ENCODE data around the gene C4BPB.
A peak's percentile ranks its signal among the peaks of the same experiment; 100 is the strongest.

C4BPB gene

DNA sequence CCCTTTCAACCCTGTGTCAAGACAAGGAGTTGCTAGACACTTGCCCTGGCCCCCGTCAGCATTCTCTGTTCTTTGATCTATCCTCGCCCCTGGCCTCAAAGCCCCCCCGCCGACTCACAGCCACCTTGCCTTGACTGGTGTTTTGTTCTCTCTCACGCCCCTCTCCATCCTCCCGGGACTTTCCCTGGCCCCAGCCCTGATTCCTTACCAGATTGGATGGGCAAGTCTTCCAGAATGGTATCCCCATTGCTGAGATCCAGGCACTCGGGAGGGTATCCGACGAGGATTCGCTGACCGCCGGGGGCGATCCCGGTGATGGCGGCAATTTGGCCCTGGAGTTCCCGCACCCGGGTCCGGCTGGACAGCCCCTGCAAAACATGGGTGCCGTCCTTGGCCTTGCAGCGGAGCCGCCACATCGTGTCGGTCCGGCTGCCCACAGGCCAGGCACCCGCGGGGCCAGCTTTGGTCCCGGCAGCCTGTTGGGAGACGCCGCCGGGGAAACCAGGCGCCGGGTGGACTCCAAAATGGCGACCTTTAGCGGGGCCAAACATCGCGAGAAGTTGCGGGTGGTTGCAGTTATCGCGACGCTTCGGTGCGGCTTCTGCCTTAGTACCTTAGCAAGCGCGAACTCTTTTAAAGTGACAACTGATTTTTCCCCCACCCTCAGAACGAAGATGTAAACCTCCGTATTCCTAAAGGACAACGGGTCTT is 38.0 kb upstream of the C4BPB start:
- TF ChIP-seq FOXP2 (optimal IDR thresholded peaks at IDR 0.05; ENCODE audit: borderline replicate concordance, extremely low read depth, extremely low read length, insufficient read depth) (peak; percentile 29), POLR2AphosphoS5 (IDR thresholded peaks at IDR 0.05; ENCODE audit: low read depth, low read length) (peak; percentile 69), TAF1 (IDR thresholded peaks at IDR 0.05; ENCODE audit: borderline replicate concordance, insufficient read depth, low read length) (0 out of 2 replicates have a peak, but pooled peaks have one; percentile 48), SIN3A (IDR thresholded peaks at IDR 0.05; ENCODE audit: borderline replicate concordance, insufficient read depth, low read length) (peak; percentile 88)
- TF ChIP-seq, protein P1, sequence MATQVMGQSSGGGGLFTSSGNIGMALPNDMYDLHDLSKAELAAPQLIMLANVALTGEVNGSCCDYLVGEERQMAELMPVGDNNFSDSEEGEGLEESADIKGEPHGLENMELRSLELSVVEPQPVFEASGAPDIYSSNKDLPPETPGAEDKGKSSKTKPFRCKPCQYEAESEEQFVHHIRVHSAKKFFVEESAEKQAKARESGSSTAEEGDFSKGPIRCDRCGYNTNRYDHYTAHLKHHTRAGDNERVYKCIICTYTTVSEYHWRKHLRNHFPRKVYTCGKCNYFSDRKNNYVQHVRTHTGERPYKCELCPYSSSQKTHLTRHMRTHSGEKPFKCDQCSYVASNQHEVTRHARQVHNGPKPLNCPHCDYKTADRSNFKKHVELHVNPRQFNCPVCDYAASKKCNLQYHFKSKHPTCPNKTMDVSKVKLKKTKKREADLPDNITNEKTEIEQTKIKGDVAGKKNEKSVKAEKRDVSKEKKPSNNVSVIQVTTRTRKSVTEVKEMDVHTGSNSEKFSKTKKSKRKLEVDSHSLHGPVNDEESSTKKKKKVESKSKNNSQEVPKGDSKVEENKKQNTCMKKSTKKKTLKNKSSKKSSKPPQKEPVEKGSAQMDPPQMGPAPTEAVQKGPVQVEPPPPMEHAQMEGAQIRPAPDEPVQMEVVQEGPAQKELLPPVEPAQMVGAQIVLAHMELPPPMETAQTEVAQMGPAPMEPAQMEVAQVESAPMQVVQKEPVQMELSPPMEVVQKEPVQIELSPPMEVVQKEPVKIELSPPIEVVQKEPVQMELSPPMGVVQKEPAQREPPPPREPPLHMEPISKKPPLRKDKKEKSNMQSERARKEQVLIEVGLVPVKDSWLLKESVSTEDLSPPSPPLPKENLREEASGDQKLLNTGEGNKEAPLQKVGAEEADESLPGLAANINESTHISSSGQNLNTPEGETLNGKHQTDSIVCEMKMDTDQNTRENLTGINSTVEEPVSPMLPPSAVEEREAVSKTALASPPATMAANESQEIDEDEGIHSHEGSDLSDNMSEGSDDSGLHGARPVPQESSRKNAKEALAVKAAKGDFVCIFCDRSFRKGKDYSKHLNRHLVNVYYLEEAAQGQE (IDR thresholded peaks at IDR 0.05; ENCODE audit: insufficient read depth in 1 of 2, low read depth in 2 of 2, low read length in 2 of 2): no peak

GRCh38 chr1:207051191-207051943 is 37.3 kb upstream of the C4BPB start, which contains the start of gene YOD1:
YOD1 (minus strand) TSS chr1:207051208; CDS start chr1:207051030, 178 bp downstream.
- no peak for TF ChIP-seq POLR2AphosphoS5 (IDR thresholded peaks at IDR 0.05; ENCODE audit: low read depth, low read length)
- 0 out of 2 replicates have a peak, but pooled peaks have one; percentile 4 for TF ChIP-seq TAF1 (IDR thresholded peaks at IDR 0.05; ENCODE audit: borderline replicate concordance, insufficient read depth, low read length)

DNA sequence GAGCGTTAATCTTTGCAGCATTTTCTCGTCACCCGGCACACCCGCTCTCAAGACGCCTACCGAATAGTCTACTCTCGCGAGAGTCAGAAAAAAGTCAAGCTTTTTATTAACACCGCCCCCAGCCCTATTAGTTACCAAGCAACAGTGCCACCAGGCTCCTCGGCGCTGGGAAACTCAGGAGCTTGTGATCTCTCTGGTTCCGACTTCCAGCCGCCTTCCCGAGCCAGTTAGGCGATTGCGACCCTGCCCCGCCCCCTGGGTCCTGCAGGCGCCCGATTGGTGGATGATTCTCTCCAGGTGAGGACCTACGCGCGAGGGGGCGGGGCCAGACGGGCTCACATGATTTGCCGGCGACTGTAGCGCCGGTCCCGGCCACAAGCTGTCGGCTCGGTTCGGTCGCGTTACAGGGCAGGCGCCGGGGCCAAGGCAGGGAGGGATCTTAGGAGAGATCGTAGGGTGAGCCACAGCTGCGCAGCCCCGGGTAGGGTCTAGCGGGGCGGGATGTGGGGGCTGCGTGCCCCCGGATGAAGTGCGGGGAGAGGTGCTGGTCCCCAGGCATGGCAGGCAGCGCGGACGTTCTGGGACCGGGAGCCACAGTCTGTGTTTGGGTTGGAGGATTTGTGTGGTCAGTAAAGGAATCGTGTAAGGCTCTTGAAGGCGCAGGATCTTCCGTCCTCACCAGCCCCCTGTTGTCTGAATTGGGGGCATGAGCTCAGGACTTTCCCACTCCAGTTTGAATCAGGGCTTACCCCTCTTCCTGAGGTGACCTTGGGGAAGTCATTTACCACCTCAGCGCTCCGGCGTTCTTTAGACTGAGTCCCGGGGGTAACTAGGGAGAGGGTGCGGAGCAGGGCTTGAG is 35.5 kb upstream of the C4BPB start, which contains the start of gene PFKFB2:
TSS of gene PFKFB2 (plus strand) at position 365 of the 859 bp plus-strand sequence. CDS start 1,443 bp downstream, outside the sequence.
- peak; percentile 26 for TF ChIP-seq FOXP2 (optimal IDR thresholded peaks at IDR 0.05; ENCODE audit: borderline replicate concordance, extremely low read depth, extremely low read length, insufficient read depth)
- TF ChIP-seq SIN3A (IDR thresholded peaks at IDR 0.05; ENCODE audit: borderline replicate concordance, insufficient read depth, low read length): no peak
- TF ChIP-seq, protein P1 (IDR thresholded peaks at IDR 0.05; ENCODE audit: insufficient read depth in 1 of 2, low read depth in 2 of 2, low read length in 2 of 2): no peak
- no peak; the same call in 1 of the 2 replicates for TF ChIP-seq TAF1 (IDR thresholded peaks at IDR 0.05; ENCODE audit: borderline replicate concordance, insufficient read depth, low read length)
- TF ChIP-seq POLR2AphosphoS5 (IDR thresholded peaks at IDR 0.05; ENCODE audit: low read depth, low read length): peak; percentile 67; the same call in 1 of the 2 replicates

GRCh38 chr1:207054491-207054890 is 34.2 kb upstream of the C4BPB start:
- TF ChIP-seq SIN3A (IDR thresholded peaks at IDR 0.05; ENCODE audit: borderline replicate concordance, insufficient read depth, low read length) (no peak), TAF1 (IDR thresholded peaks at IDR 0.05; ENCODE audit: borderline replicate concordance, insufficient read depth, low read length) (no peak)
- TF ChIP-seq, protein P1 (IDR thresholded peaks at IDR 0.05; ENCODE audit: insufficient read depth in 1 of 2, low read depth in 2 of 2, low read length in 2 of 2): no peak

- TF ChIP-seq, protein P1 (IDR thresholded peaks at IDR 0.05; ENCODE audit: insufficient read depth in 1 of 2, low read depth in 2 of 2, low read length in 2 of 2): no peak
- no peak for TF ChIP-seq POLR2AphosphoS5 (IDR thresholded peaks at IDR 0.05; ENCODE audit: low read depth, low read length)
- no peak for TF ChIP-seq SIN3A (IDR thresholded peaks at IDR 0.05; ENCODE audit: borderline replicate concordance, insufficient read depth, low read length)
- TF ChIP-seq FOXP2 (optimal IDR thresholded peaks at IDR 0.05; ENCODE audit: borderline replicate concordance, extremely low read depth, extremely low read length, insufficient read depth): no peak
- no peak for TF ChIP-seq TAF1 (IDR thresholded peaks at IDR 0.05; ENCODE audit: borderline replicate concordance, insufficient read depth, low read length)
These were observed 33.2 kb upstream of the C4BPB start for GRCh38 chr1:207055386-207056001.
